Muscle of back (tissue), 11 donors: ENCODE data around the gene KIAA0753. TPM values are rescaled to one million over a fixed set of nuclear protein-coding genes. Genes with fewer than 3 reads are reported as not detected.
"Not testable (repeated sequence)": the region's sequence is repeated elsewhere in the genome, so short reads cannot be mapped to it uniquely, and the experiment has no call there.

ENCODE experiments used
- DNase-seq, 3 donors: peaks; one replicate each; pipeline versions ENCODE4 v3.0.0 to v3.0.0-alpha.2; 2013
- polyA plus RNA-seq, 10 donors: library from polyadenylated mRNA; unstranded; fragments of 120-200 nt; gene quantifications; one replicate each; pipeline ENCODE4 v1.2.1, GENCODE V29; 2013; ENCODE audit not compliant: insufficient read length in 10 of 10

The KIAA0753 gene
- polyA plus RNA-seq, 10 donors: 8.9 to 17.7 (median 11.8) TPM

- DNase-seq: no peak
These were observed 29.1 kb upstream of the KIAA0753 start for GRCh38 chr17:6669479-6670212.

GRCh38 chr17:6668727-6669425 lies 28.4 kb upstream of the KIAA0753 start:
- no peak for DNase-seq

- no peak for DNase-seq
These were observed 27.7 kb upstream of the KIAA0753 start for GRCh38 chr17:6668219-6668618.

GRCh38 chr17:6667516-6667915 lies 27.0 kb upstream of the KIAA0753 start:
- no peak for DNase-seq

- DNase-seq: no peak
These were observed 26.0 kb upstream of the KIAA0753 start for GRCh38 chr17:6666557-6666956.

- peak; percentile 68 to 86 (median 80) for DNase-seq
These were observed 25.6 kb upstream of the KIAA0753 start for GRCh38 chr17:6666077-6666521.

- DNase-seq: not testable (repeated sequence)
These were observed 22.7 kb upstream of the KIAA0753 start for GRCh38 chr17:6663200-6663599.

- DNase-seq: no peak
These were observed 20.9 kb upstream of the KIAA0753 start for GRCh38 chr17:6661464-6661848.

GRCh38 chr17:6660805-6661463 lies 20.4 kb upstream of the KIAA0753 start:
- no peak for DNase-seq

GRCh38 chr17:6660101-6660500 lies 19.6 kb upstream of the KIAA0753 start:
- DNase-seq: no peak

GRCh38 chr17:6658411-6658810 lies 17.9 kb upstream of the KIAA0753 start:
- not testable (repeated sequence) for DNase-seq

- DNase-seq: no peak
These were observed 17.2 kb upstream of the KIAA0753 start for GRCh38 chr17:6657633-6658287.

GRCh38 chr17:6656797-6657632 lies 16.5 kb upstream of the KIAA0753 start:
- DNase-seq: not testable (repeated sequence)

GRCh38 chr17:6655732-6656361 lies 15.3 kb upstream of the KIAA0753 start:
- DNase-seq: not testable (repeated sequence)

GRCh38 chr17:6654841-6655731 lies 14.6 kb upstream of the KIAA0753 start:
- peak in 1 of 3 donors; percentile 26 for DNase-seq

GRCh38 chr17:6651919-6652452 lies 11.5 kb upstream of the KIAA0753 start:
- DNase-seq: peak; percentile 25 to 83 (median 63)

GRCh38 chr17:6651354-6651918 lies 10.9 kb upstream of the KIAA0753 start, which contains the start of the genes C17orf100 and MED31:
Gene C17orf100, plus strand, starts transcription at chr17:6651762. Its CDS starts 152 bp downstream, at chr17:6651914.
Gene MED31, minus strand, starts transcription at chr17:6651605. Its CDS starts 77 bp downstream, at chr17:6651528.
- peak; percentile 92 to 96 (median 92) for DNase-seq

- no peak for DNase-seq
These were observed 7.7 kb upstream of the KIAA0753 start for GRCh38 chr17:6648181-6648580.
